Adipose tissue (tissue), 3 donors: ENCODE measurements around the gene KRT7. TPM values are rescaled to one million over a fixed set of nuclear protein-coding genes. Genes with fewer than 3 reads are reported as not detected.

Source experiments
- H3K27ac ChIP-seq: one replicate; pipeline ENCODE4 v1.5.1; 2013; ENCODE audit warnings: low read depth, low read length
- WGBS, 3 donors: extraction: QIAGEN DNeasy Blood & Tissue Kit; methylation state at CpG; one replicate each; pipeline ENCODE4 v1.1.7; 2013; 5-methylcytosine and 5-hydroxymethylcytosine counted together
- polyA plus RNA-seq, 3 donors: library from polyadenylated mRNA; stranded (reverse); fragments of 200-250 nt; gene quantifications; one replicate each; pipeline ENCODE4 v1.2.3, GENCODE V29; 2013
- donor health status: healthy with polysubstance abuse.
- donor health status: Bipolar disorder and iron deficiency.
- donor health status: healthy.

Gene KRT7
- 10 to 100 TPM in 2 of 3 donors, 1 to 10 TPM in 1; 9.5 to 51.5 (median 18.1) TPM for polyA plus RNA-seq

DNA sequence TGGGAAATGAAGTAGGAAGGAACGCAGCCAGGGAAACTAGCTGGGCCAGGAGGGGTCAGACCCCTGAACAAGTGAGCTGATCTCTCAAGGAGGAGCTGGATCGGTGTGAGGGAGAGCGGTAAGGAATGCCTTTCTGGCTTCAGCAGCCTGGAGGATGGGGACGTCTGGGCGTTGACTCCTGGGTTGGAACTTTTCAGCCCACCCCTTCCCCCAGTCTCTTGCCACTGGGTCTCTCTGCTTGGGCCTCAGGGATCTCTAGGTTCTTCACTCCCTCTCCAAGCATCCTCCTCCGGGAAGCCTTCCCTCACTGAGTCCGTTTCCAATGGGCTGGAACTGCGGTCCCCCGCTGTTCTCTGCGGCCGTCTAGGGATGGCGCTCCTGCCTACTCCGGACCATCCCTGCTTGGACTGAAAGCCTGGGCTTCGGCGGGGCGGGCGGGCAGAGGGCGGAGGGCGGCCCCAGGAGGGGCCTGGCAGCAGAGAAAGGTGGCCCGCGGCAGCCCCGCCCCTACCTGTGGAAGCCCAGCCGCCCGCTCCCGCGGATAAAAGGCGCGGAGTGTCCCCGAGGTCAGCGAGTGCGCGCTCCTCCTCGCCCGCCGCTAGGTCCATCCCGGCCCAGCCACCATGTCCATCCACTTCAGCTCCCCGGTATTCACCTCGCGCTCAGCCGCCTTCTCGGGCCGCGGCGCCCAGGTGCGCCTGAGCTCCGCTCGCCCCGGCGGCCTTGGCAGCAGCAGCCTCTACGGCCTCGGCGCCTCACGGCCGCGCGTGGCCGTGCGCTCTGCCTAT lies at the start of gene KRT7:
TSS of gene KRT7 (plus strand) at position 570 of the 788 bp plus-strand sequence. CDS start at position 624, 54 bp downstream.
- H3K27ac ChIP-seq: no peak within 1 kb of the TSS
- WGBS, 3 donors: 6 to 10% (median 10%) methylated on average over 52 to 58 of the region's 58 CpGs

DNA sequence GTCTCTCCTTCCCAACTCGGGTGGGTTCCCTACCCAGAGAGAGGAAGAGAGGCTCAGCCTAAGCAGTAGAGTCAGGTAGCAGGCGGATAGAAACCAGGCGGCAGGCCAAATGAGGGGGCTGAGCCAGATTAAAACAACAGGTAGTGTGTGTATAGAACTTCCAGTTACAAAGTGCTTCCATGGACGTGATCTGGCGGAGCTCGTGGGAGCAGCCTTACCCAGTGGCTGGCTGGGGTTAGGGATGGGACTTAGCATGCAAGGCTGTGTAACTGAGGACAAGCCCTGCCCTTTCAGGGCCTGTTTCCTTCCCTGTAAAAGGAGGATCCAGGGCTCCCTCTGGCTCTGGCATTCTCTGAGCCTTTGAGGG lies 49.5 kb upstream of the KRT7 start:
- 64 to 78% (median 70%) methylated on average over 6 of the region's 6 CpGs for WGBS, 3 donors
- H3K27ac ChIP-seq: no peak overlapping the region

DNA sequence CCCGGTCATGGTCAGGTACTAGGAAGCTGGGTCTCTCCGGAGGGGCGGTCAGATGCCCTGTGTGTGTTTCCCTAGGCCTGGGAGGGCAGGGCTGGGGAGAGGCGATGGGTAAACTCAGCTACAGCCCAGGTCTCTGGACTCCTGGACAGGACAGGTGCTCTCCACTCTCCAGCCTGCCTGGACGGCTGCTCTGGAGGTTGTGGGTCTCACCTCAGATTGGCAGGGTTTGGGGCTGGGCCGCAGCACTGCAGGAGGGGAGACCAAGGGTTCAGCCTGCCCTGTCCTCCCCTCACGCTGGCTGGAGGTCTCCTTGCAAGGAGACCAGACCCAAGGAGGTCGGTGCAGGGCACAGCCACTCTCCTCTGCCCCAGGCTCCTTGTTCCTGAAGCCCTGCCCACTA lies 49.1 kb upstream of the KRT7 start:
- H3K27ac ChIP-seq: no peak overlapping the region
- WGBS, 3 donors: 83 to 90% (median 89%) methylated on average over 8 of the region's 8 CpGs

DNA sequence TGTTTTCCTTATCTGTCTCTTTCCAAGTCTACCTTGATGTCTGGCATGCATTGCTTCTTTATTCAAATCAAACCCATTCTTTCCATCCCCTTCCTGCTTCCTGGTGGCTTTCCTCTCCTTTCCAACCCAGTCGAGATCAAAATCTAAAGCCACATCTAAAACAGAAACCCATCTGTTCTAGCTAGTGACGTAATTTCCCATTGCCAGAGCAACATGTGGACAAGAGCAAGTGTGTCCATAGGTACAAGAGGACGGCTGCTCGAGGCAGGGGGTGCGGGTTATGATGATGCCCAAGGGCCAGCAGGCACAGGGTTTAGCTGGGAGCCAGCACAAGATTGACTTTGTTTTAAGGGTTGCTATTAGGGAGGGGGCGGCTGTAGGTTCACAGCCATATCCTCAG lies 48.2 kb upstream of the KRT7 start:
- 59 to 82% (median 68%) methylated on average over 6 of the region's 6 CpGs for WGBS, 3 donors
- H3K27ac ChIP-seq: no peak overlapping the region

DNA sequence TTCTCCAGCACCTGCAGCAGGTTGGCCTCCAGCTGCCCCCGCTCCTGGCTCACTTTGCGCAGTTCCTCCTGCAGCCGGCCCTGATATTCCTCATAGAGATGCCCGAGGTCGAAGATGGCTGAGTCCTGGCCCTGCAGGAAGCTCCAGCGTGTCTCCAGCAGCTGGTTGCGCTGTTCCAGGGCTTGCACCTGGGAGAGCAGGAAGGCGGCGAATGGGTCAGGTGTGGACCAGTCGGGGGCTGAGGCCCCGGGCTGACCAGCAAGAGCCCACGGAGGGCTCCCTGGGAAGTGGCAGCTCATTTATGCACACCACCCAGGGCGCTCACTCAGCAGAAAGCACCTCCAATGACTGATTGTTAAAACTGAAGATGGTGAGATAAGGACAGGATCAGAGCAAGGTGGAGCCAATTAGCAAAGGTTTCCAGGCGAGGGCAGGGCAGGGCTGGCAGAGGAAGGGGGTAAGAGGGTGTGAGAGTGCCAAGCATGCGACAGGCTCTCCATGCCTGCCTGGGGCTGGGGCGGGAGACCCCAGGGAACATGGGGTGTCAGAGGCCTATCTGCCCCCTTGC lies 47.6 kb upstream of the KRT7 start:
- H3K27ac ChIP-seq: no peak overlapping the region
- WGBS, 3 donors: 89 to 95% (median 90%) methylated on average over 16 of the region's 16 CpGs

DNA sequence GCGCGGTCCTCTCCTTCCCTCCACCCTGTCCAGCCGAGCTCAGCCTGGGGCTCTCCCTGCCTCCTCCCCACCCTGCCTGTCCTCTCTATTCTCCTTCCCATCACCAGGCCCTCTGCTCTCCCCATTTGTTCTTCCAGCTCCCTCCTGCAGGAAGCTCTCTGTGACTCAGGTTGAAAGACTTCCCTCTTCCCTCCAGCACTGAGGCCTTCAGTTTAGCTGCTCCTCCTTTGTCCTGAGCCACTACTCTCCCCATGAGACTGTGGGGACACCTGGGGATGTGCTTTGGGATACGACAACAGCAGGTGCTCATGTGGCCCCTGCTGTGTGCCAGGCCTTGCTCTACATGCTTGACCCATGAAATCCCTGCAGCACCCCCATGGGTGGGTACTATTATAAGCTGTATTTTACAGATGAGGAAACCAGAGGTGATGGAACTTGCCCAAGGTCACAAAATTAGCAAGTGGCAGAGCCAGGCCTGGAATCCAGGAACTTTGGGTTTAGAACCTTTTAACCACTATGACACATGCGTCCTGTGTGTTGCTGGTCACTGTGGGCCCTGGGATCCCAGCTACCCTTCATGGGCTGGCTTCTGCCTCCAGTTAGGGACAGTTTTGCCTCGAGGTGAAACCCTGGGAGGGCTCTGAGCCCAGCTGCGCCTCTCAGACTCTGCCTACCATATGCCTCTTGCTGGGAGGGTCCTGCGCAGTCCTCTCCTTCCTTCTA lies 46.8 kb upstream of the KRT7 start:
- 85 to 92% (median 86%) methylated on average over 8 of the region's 8 CpGs for WGBS, 3 donors
- H3K27ac ChIP-seq: no peak overlapping the region

DNA sequence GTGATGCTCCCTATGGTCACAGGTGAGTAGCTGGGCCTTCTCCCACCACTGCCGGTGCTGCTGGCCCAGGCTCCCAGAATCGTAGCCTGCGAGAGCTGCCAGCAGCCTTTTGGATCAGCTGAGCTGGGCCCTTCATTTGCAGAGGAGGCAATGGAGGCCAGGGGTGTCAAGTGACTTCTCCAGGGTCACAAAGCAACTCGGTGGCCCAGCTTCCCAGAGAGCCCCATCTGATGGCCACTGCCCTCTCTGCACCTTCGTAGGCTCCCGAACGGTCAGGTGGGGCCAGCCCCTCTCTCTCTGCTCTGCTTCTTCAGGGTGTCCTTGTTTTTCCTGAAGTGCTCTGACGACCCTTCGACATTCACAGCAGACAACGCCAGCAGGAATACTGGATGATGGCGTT lies 45.8 kb upstream of the KRT7 start:
- H3K27ac ChIP-seq: no peak overlapping the region
- WGBS, 3 donors: 89 to 93% (median 93%) methylated on average over 11 of the region's 11 CpGs

DNA sequence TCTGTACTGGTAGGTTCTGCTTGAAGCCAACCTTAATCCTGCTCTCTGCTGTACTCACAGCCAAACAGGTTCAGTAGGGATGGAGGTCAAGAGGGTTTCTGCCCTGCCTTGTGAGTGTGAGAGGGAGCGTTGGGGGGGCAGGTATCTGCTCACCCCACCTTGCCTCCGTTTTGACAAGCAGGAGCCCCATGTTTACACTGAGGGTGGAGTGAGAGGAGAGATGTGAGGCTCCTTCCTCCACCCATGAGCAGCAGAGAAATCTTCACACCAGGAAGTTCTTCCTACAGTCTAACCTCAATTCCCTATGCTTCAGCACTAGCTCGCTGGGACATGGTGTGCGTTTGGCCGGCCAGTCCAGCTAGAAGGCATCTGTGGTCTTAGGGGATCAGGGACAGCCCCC lies 45.4 kb upstream of the KRT7 start:
- WGBS, 3 donors: 90 to 92% (median 92%) methylated on average over 5 of the region's 5 CpGs
- no peak overlapping the region for H3K27ac ChIP-seq

DNA sequence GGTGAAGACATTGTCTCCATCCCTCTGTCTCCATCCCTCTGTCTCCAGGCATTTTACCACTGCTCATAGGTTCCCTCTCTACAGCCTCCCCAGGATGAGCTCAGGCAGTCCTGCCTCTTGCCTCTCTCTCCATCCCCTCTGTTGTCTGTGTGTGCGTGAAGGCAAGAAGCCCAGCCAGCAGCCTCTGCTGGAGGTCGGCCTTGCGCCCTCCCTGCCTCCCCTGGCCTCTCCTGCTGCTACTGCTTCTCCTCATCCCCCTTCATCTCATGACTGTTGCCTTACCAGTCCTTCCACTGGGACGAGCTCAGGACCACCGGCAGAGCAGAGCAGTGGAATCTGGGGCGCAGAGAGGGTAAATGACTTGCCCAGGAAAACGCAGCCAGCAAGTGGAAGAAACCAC lies 44.4 kb upstream of the KRT7 start:
- WGBS, 3 donors: 85 to 97% (median 94%) methylated on average over 7 of the region's 7 CpGs
- H3K27ac ChIP-seq: no peak overlapping the region

DNA sequence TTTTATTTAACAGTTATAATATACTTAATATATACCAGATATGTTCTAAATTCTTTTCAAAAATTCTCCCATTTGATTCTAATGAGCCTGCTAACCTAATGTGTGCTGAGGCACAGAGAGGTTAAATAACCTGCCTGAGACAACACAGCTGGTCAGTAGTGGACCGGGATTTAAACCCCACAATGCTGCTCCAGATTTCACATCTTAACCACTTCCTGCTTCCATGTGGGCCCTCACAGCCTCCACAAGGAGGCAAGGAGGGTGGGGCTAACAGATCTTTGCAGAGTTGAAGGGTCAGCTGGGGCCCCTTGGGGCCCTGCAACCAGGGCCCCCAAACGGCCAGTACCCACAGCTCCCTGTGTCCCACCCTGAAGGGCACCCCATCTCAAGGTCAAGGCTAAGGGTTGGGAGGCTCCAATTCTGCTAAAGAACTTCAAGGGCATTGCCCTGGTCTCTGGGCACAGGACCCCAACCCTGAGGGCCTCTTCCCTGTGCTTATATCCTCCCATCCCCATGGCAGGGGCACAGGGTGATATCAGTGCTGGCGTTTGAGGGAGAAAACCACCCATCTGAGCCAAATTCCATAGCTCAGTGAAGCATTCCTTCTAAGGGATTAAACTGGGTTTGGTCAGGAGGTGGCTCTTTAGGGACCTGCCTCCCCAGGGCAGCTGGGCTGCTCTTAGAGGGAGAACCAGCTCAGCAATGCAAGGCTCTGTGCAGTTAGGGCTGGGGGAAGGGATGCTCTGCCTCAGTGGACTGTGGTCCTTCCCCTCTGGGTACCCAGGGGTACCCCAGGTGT lies 43.5 kb upstream of the KRT7 start:
- H3K27ac ChIP-seq: no peak overlapping the region

DNA sequence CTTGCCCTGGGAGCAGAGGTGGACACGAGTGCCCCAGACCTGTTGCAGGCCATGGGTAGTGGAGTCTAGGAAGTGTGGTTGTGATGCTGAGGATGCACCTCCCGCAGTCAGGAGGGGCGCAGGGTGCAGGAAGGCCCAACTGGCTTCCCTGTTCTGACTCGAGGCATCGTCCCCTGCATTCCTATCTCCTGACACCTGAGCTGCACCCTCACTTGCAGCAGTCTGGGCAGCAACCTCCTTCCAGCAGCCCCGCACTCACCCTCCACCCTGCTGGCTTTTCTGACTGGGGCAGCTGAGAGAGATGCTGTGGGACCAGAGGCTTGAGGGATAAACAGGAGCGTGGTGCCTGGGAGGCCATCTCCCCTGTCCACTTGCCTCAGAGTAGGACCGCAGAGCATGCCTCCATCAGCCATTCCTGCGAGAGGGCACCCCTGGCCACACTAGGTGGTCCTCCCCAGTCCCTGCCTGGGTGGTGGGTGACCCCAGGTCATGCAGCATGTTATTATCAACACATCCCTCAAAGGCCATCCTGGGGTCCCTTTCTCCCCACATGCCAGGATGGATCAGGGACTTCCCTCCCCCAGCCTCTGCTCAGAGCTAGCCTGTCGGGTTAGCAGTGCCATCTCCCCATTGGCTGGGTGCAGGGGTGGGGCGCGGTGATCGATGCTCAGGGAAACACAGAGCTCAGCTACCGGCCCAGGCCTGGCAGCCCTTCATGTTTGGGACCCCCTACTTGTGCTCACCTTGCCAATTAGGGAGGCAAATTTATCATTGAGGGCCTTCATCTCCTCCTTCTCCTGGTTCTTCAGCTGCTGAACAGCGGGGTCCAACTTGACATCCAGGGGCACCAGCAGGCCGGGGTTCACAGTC lies 41.9 kb upstream of the KRT7 start:
- 84 to 93% (median 89%) methylated on average over 16 of the region's 16 CpGs for WGBS, 3 donors
- H3K27ac ChIP-seq: no peak overlapping the region

More for the DNA sequence above, 43.5 kb upstream of the KRT7 start:
- WGBS, 3 donors: 51 to 57% (median 55%) methylated on average over 3 of the region's 3 CpGs

DNA sequence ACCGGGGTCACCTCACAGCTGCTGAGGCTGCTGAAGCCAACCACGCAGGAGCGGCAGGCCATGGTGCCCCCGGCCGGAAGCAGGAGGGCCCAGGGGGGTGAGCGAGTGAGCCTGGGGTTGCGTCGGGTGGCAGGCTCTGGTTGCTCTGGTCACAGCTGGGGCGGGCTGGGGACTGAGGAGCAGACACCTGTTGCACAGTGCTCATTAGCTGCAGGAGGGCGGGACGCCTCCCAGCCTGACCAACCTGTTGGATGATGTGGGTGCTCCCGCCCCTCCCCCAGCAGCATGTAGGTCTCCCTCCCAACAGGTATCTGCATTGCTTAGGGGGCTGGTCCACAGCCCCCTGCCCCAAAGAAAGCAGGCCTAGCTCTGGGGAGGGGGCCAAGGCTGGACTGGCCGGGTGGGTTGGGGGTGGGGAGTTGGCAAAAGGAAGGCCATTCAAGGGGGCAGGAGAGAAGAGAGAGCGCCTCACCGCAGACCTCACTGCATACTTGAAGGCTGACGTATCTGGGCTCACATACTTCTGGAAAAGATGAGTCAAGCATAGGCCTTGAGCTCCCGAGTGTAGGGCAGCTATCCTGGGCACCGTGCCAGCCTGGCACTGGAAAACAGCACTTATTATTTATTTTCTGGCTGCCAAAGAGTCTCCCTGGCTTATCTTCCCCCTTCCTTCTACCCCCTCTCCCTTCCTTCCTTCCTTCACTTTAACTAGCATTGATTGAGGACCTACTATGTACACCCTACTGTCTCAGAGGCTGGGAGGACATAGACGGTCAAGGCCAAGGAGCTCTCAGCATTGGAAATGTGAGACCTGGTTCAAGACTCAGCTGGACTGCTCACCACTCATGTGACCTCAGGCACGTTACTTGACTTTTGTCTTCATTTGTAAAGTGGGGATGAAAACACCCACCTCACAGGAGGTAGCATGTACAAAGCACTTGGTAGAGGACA lies 40.9 kb upstream of the KRT7 start, which contains the start of gene KRT80:
TSS of gene KRT80 (minus strand) at position 174 of the 951 bp plus-strand sequence. CDS start at position 62, 112 bp downstream.
- no peak within 1 kb of the TSS for H3K27ac ChIP-seq
- WGBS, 3 donors: 30 to 63% (median 63%) methylated on average over 20 of the region's 20 CpGs

DNA sequence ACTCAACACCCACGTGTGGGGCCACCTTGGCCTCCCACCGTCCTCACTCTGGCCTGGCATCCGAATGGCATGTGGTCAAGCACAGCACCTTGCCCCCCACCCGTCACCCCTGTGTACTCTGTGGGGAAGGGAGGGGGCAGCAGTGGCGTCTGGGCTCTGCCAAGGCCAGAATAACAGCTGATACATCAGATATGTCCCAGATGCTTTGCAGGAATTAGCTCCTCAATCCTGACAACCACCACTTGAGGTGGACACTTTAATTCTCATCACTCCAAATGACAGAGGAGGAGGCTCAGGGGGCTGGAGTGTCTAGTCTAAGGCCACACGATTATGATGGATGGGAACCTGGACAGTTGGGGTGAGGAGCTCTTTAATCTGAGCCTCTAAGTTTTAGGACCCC lies 39.5 kb upstream of the KRT7 start:
- WGBS, 3 donors: 68 to 70% (median 68%) methylated on average over 6 of the region's 6 CpGs
- no peak overlapping the region for H3K27ac ChIP-seq

DNA sequence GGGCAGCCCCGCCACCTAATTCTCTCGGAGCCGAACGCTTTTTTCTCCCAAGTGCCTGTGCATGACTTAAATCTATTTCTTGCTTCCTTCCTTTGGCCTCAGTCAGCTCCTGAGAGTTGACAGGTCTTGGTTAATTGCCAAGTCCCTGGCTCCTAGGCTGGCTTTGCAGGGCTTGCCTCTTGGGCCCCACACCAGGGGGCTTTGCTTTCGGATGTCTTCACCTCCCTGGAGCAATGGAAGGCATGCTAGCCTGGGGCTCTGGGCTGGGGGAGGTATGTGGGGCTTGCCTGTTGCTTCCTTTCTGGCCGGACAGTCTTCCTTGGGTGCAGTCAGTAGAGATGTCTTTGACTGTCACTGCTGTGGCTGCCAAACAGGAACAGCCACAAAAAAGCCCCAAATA lies 39.1 kb upstream of the KRT7 start:
- 17 to 54% (median 35%) methylated on average over 6 of the region's 6 CpGs for WGBS, 3 donors
- no peak overlapping the region for H3K27ac ChIP-seq

DNA sequence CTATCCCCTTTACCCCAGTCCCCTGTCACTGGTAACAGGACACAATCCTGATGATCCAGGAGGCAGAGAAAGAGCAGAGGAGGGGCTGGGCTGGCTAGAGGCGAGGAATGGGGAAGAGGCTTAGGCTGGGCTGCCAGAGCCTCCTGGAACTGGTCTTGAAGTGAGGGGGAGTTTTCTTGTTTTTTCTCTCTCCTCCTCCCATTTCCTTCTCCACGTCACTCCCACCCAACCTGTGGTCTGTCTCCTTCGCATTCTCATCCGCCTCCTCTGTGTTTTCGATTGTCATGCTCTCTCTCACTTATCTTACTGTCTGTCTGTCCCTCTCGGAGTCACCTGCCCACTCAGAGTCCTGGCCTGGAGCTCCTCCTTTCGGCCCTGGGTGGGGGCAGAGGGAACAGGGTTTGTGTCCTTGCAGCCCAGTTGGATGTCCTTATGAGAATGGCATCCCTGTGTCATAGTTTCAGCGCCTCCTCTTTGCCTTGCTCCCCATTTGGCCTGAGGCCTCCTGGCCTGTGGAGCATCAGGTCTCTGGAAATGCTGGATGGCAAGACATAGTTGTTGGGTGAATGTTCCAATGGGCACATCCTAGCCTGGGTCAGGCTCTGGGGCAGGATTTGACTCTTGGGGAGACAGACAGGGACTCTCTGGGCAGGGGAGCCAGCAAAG lies 37.8 kb upstream of the KRT7 start:
- H3K27ac ChIP-seq: no peak overlapping the region
- WGBS, 3 donors: 53 to 91% (median 58%) methylated on average over 8 of the region's 8 CpGs
